Dendritic cell treated with granulocyte-macrophage colony-stimulating factor and Interleukin-4, amounts not matched to agents 40 ng/mL and 50 ng/mL, for 4 days (primary cell): ENCODE results near the gene DTX3L.

Experiments
- H3K27ac Mint-ChIP-seq: one replicate; pipeline ENCODE4 v1.8.0; 2022; ENCODE audit warnings: mild to moderate bottlenecking, mixed read lengths
- H3K27me3 Mint-ChIP-seq: one replicate; pipeline ENCODE4 v1.8.0; 2022; ENCODE audit warnings: mild to moderate bottlenecking, mixed read lengths
- H3K36me3 Mint-ChIP-seq: one replicate; pipeline ENCODE4 v1.8.0; 2022; ENCODE audit warnings: low read depth, mixed read lengths
- H3K4me1 Mint-ChIP-seq: one replicate; pipeline ENCODE4 v1.8.0; 2022; ENCODE audit warnings: low read depth, mixed read lengths
- H3K4me3 Mint-ChIP-seq: one replicate; pipeline ENCODE4 v1.8.0; 2022; ENCODE audit warnings: mild to moderate bottlenecking, moderate library complexity, mixed read lengths
- H3K9me3 Mint-ChIP-seq: one replicate; pipeline ENCODE4 v1.8.0; 2022; ENCODE audit warnings: mixed read lengths
- intact Hi-C: fragments of 100-400 bp; cut with micrococcal nuclease; formaldehyde crosslinking; loops from one replicate; pipeline ENCODE4 v1.15.0; 2022

Gene DTX3L

DNA sequence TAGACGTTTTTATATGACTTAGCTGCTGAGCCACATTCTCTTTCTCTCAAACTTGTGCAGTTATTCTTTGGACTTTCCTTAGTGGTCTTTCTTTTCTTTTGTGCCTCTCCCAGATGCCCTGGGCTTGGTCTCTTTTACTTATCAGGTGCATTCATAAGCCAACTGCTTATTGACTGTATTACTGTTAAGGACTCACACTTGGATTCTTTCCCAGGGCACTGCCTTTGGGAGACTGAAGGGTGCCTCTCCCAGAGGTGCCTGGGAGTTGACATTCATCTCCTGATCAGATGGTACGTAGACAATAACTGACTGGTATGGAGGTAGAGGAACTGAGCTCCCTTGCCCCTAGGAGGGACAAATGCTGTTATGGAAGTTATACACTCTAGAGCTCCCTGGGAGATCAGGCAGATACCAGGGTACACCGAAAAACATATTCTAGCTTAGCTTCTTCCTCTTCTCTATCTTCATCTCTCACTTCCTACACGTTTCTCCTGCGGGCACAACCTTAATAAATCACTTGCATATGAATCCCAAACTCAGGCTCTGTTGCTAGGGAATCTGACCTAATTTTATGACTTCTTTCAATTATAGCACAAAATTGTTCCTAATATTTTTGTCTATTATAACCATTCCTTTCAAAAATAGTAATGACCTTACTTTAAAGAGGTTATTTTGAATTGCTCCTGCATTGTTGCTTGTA lies 38.0 kb downstream of the DTX3L start:
- Mint-ChIP-seq H3K36me3 (no peaks in the 10 kb centered on the region), H3K27me3 (no peaks in the 10 kb centered on the region), H3K9me3 (no peaks in the 10 kb centered on the region), H3K27ac (no peak overlapping the region), H3K4me3 (no peak overlapping the region), H3K4me1 (peaks cover 11% of the 10 kb centered on the region)
- intact Hi-C loops: no loop called here

DNA sequence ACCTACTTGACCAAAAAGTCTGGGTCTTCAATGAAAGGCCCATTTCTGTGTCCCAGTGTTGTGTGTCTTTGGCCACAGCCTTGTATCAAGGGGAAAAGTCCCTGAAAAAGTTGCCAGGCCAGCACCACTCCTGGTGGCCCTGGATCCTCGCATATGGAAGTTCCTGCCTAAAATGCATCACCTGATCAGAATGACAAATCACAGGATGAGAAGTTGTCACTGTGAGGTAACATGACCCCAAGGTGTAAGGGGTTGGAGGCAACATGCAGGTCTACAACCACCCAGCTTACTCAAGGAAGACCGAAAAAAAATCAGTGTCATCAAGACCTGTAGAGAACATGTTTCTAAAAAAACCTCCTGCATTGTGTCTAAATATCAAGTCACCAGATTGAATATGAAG lies 38.9 kb downstream of the DTX3L start:
- H3K36me3 Mint-ChIP-seq: no peaks in the 10 kb centered on the region
- H3K27ac Mint-ChIP-seq: no peak overlapping the region
- intact Hi-C loops: no loop called here
- peaks cover 11% of the 10 kb centered on the region for H3K4me1 Mint-ChIP-seq
- H3K9me3 Mint-ChIP-seq: no peaks in the 10 kb centered on the region
- H3K27me3 Mint-ChIP-seq: no peaks in the 10 kb centered on the region
- no peak overlapping the region for H3K4me3 Mint-ChIP-seq

DNA sequence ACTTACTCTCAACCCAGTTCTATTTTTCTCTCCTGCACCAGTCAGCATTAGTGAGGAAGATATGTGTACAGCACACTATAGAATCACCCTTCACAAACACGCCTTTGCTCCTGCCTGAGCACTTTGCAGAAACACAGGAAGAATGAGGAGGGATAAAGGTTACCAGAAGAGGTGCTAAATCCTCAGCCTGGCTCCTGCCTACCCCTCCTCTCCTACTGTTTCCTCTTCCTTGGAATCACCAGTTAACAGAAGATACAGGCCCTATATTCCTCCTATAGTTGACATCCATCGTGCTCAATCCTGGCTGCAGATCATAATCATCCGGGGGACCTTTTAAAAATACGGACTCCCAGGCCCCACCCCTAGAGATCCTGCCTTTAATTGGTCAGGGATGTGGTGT lies 42.2 kb downstream of the DTX3L start:
- no peaks in the 10 kb centered on the region for H3K36me3 Mint-ChIP-seq
- no peaks in the 10 kb centered on the region for H3K27me3 Mint-ChIP-seq
- no peaks in the 10 kb centered on the region for H3K9me3 Mint-ChIP-seq
- no peak overlapping the region for H3K4me3 Mint-ChIP-seq
- intact Hi-C loops: no loop called here
- no peak overlapping the region for H3K27ac Mint-ChIP-seq
- H3K4me1 Mint-ChIP-seq: peaks cover 13% of the 10 kb centered on the region

DNA sequence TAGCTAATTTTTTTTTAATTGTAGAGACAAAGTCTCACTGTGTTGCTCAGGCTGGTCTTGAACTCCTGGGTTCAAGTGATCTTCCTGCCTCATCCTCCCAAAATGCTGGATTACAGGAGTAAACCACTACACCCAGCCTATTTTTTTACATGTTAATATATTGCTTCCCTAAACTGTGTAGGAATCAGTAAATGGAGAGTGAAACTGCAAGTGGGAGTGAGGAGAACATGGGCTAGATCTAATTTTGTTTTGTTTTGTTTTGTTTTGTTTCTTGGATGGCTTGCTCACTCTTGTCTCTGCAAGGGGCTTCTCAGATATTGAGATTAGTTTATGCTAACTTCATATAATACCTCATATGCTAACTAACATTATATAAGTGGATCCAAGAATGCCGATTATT lies 44.8 kb downstream of the DTX3L start:
- intact Hi-C loops: no loop called here
- H3K27ac Mint-ChIP-seq: no peak overlapping the region

DNA sequence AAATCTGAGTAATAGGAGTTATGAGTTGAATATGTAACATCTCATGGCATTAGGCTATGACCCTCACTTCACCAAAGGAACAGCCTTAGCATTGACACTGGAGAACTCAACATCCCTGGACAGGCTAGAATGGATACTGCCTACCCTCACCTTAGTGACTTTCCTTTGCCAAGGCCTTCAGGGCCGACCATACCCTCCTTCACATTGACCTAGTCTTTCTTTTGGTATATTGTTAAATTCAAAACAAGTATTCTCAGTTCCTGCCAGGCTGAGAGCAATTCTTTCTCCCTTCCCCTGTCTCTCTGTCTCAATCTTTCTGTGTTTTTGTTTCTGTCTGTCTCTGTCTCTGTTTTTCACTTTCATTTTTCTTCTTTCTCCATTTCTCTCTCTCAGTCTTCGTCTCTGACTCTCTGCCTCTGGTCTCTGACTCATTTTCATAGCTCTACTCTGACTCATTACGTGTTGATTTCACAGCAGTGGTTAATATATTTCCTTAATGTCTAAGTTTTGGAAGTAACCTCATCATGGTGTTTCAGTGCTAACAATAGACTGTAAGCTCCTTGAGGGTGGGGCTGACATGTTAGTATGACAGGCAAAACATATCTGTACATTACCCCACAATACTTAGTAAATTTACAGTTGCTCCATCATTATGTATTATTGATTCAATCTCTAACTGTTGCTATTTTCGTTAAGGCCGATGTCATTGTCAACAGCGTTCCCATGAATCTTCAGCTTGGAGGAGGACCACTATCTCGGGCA lies 45.8 kb downstream of the DTX3L start:
- no peaks in the 10 kb centered on the region for H3K27me3 Mint-ChIP-seq
- no peak overlapping the region for H3K4me3 Mint-ChIP-seq
- peaks cover 14% of the 10 kb centered on the region for H3K4me1 Mint-ChIP-seq
- H3K9me3 Mint-ChIP-seq: no peaks in the 10 kb centered on the region
- intact Hi-C loops: no loop called here
- no peaks in the 10 kb centered on the region for H3K36me3 Mint-ChIP-seq
- H3K27ac Mint-ChIP-seq: no peak overlapping the region

More for the DNA sequence above, 44.8 kb downstream of the DTX3L start:
- Mint-ChIP-seq H3K4me1 (peaks cover 14% of the 10 kb centered on the region), H3K9me3 (no peaks in the 10 kb centered on the region), H3K4me3 (no peak overlapping the region), H3K36me3 (no peaks in the 10 kb centered on the region), H3K27me3 (no peaks in the 10 kb centered on the region)

DNA sequence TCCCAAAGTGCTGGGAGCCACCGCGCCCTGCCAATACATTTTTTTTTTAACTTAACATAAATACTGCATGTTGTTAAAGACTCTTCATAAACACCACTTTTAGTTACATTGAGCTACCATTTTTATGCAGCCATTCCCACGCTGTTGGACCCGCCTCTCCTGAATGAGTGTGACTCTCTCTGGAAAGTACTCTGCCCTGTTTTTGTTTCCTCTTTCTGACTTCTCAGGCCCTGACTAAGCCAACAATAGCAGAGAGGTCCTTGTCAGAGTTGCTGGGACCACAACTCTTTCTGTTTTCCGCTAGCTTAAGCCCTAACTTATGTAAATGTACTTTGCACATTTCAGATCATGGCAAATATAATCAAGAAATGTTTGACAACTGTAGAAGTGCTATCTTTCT lies 48.6 kb downstream of the DTX3L start:
- intact Hi-C loops: no loop called here
- H3K27me3 Mint-ChIP-seq: no peaks in the 10 kb centered on the region
- no peaks in the 10 kb centered on the region for H3K9me3 Mint-ChIP-seq
- H3K27ac Mint-ChIP-seq: peak overlapping the region; percentile 67
- no peak overlapping the region for H3K4me3 Mint-ChIP-seq
- peaks cover 14% of the 10 kb centered on the region for H3K4me1 Mint-ChIP-seq
- no peaks in the 10 kb centered on the region for H3K36me3 Mint-ChIP-seq

DNA sequence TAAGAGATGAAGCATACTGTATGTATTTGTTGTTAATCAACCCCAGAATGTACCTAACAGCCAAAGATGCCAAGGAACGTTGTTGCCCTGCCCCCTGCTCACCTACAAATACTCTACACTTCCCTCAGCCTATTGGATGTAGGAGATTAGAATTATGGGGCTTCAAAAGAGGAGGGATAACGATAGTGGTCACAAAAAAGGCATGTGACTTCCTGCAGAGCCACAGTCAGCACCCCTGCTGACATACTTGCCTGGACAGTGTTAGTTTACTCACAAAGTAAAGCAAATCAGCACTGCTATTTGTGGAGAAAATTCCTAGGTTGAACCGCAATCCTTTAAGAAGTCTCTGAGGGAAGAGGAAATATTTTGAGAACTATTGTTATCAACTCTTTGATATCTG lies 51.2 kb downstream of the DTX3L start:
- no peaks in the 10 kb centered on the region for H3K27me3 Mint-ChIP-seq
- no peaks in the 10 kb centered on the region for H3K36me3 Mint-ChIP-seq
- no peak overlapping the region for H3K27ac Mint-ChIP-seq
- peaks cover 7% of the 10 kb centered on the region for H3K4me1 Mint-ChIP-seq
- no peaks in the 10 kb centered on the region for H3K9me3 Mint-ChIP-seq
- no peak overlapping the region for H3K4me3 Mint-ChIP-seq
- intact Hi-C loops: no loop called here

DNA sequence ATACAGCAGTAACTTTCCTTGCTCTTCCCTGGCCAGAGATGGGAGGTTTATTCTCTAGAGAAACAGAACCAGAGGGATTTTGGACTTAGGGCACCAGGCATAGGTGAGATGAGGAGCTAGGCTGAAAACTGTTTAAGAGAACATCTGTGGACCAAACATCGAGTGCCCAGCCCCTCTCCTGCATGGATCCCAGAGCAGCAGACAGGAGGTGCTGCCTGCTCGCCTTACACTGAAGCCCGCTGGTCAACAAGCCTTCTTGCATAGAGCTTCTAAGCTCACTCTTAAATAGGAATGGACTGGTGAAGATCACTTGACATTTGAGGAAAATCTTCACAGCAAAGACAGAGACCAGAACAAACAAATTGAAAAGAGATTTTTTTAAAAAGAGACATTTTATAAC lies 54.5 kb downstream of the DTX3L start:
- H3K4me3 Mint-ChIP-seq: no peak overlapping the region
- no peaks in the 10 kb centered on the region for H3K36me3 Mint-ChIP-seq
- peaks cover 13% of the 10 kb centered on the region for H3K4me1 Mint-ChIP-seq
- intact Hi-C loops: no loop called here
- H3K27me3 Mint-ChIP-seq: no peaks in the 10 kb centered on the region
- no peak overlapping the region for H3K27ac Mint-ChIP-seq
- no peaks in the 10 kb centered on the region for H3K9me3 Mint-ChIP-seq

DNA sequence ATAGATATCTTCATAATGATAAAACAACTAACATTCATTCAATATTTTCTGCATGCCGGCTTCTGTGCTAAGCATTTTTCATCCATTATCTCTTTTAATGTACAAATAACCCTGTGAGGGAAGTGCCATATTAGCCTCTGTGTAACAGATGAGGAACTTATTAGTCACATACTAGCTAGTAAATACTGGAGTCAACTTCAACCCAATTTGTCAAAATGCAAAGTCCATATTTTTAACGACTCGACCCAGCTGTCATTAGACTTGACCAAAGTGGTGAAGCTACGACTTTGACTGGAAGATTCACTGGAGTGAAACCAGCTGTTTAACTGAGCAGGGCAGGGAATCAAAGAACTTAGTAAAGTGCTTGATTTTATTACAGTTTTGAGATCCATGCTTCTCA lies 54.9 kb downstream of the DTX3L start:
- Mint-ChIP-seq H3K27me3 (no peaks in the 10 kb centered on the region), H3K4me3 (no peak overlapping the region), H3K36me3 (no peaks in the 10 kb centered on the region), H3K27ac (no peak overlapping the region), H3K9me3 (no peaks in the 10 kb centered on the region), H3K4me1 (peaks cover 14% of the 10 kb centered on the region)
- intact Hi-C loops: no loop called here

DNA sequence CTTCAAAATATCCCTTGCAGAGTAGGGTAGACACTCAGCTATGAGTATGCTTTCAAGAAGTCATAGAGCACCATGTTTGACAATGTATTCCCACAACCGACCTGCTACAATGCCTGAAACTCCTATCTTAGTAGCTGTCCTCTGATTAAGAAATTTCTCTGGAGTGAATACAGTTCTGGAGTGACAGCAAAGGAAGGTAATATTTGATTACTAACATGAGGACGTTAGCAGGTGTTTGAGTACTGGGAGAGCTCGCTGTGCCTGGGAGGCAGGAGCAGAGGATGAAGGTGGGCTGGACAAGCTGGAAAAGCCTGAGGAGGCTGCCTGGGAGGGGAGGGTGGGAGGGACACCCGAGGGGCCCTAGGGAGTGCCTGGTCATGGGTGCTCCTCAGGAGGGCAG lies 56.3 kb downstream of the DTX3L start:
- H3K27me3 Mint-ChIP-seq: no peaks in the 10 kb centered on the region
- no peaks in the 10 kb centered on the region for H3K36me3 Mint-ChIP-seq
- no peak overlapping the region for H3K4me3 Mint-ChIP-seq
- intact Hi-C loops: no loop called here
- H3K9me3 Mint-ChIP-seq: no peaks in the 10 kb centered on the region
- no peak overlapping the region for H3K27ac Mint-ChIP-seq
- H3K4me1 Mint-ChIP-seq: peaks cover 14% of the 10 kb centered on the region

DNA sequence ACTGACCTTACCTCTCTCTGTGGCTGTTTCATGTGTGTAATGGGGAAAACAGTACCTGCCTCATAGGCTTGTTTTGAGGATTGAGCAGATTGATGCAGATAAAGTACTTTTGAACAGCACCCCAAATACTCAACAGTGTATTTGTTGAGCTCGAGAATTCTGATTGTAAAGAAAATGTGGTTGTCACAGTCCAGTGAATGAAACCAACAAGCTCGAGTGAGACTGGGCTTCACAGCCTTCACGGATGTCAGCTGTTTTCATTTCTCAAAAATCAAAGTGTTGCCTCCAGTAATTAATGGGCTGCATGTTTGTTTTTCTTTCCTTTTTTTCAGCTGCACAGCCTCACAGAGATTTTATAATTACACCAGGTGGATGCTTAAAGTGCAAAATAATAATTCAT lies 57.0 kb downstream of the DTX3L start:
- Mint-ChIP-seq H3K4me1 (peaks cover 14% of the 10 kb centered on the region), H3K9me3 (no peaks in the 10 kb centered on the region), H3K4me3 (no peak overlapping the region), H3K27me3 (no peaks in the 10 kb centered on the region), H3K27ac (no peak overlapping the region), H3K36me3 (no peaks in the 10 kb centered on the region)
- intact Hi-C loops: no loop called here

DNA sequence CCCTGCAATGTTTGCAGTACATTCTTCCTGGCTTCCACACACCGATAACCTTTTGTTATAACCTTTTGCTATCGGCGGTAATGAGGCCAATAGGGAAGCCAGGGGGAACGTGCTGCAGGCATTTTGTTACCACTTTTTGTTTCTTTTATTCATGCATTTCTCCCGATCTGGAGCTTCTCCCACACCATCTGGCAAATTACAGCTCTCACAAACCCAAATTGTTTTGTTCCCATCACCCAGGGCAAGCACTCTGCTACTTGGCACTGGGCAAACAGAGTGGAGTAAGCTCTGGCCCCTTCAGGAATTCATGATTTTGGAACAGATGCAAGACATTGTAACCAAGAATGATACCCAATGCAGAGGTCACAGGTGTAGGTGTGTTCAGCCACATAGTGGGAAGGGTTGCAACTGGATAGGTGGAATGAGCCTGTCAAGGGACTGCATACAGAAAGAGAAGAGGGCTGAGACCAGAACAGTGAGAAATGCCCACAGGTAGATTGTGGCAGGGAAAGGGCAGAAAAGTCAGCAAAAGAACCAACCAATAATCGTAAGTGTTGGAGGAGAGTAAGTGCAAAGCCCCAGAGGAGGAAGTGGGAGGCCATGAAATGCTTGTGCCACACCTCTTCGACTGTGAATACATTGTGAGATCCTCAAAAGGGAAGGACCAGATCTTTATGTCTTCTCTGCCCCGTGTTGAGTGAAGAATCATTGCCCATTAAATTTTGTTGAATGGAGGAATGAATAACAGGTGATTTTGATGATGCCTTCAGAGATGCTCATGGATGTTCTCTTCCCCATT lies 59.1 kb downstream of the DTX3L start:
- no peaks in the 10 kb centered on the region for H3K27me3 Mint-ChIP-seq
- no peak overlapping the region for H3K27ac Mint-ChIP-seq
- intact Hi-C loops: no loop called here
- H3K4me3 Mint-ChIP-seq: no peak overlapping the region
- H3K4me1 Mint-ChIP-seq: peaks cover 14% of the 10 kb centered on the region
- no peaks in the 10 kb centered on the region for H3K9me3 Mint-ChIP-seq
- no peaks in the 10 kb centered on the region for H3K36me3 Mint-ChIP-seq
